Measurements from ENCODE around the gene TMEM178B.

TMEM178B gene

GRCh38 chr7:141436575-141437075 lies 362.8 kb downstream of the TMEM178B start:
- FAIRE-seq = no peak

DNA sequence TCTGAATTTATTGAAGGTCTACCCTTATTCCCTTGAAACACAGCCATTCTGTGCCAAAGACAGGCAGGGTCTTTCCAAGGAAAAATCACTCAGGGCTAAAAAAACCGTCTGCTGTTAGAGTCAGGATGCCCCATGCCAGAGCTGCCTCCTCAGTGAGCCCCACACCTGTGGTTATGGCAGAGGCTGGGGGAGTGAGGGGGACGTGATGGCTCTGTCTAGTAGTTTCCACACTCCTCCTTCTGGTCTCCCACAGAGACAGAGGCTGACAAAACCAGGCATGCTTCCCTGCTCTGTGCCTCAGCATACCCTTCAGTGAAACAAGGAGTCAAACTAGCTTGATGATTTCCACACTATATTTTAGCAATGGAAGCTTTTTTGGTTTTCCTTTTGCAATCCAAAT lies 365.3 kb downstream of the TMEM178B start:
- no peak for FAIRE-seq

GRCh38 chr7:141439776-141440175 lies 365.9 kb downstream of the TMEM178B start:
- no peak for FAIRE-seq

DNA sequence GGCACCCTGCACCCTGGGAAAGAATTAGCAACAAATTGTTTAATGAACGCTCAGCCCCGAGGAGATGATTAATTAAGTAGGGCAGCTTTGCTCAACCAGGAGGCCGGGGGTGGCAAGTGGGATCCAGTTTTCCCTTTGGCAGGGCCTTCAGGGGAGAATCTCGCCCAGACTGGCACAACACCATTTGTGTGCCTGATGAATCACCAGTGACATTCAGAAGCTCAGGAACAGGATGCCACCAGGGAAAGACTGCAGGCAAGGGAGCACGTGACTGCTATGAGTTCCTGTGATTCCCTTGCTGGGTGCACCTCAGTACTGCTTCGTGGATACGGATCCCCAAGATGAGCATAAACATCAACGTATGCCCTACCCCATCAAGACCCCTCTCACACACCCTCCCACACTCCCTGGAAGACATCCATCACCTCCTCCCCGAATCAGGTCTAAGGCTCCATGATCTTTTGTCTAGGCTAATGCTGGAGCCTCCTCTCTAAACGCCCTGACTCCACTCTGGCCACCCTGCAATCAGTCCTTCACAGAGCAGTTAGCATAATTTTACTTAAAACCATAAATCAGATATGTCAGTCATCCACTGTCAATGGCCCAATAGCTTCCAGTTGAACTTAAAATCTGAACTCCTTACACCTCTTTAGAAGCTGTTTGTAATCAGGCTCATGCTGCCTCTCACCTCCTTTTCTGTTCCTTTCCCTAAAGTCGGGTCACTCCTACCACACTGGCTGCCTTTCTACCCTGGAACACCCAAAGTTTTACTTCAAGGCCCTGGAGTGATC lies 368.2 kb downstream of the TMEM178B start:
- no peak for FAIRE-seq

- no peak for FAIRE-seq
These were observed 368.9 kb downstream of the TMEM178B start for GRCh38 chr7:141442781-141443180.

DNA sequence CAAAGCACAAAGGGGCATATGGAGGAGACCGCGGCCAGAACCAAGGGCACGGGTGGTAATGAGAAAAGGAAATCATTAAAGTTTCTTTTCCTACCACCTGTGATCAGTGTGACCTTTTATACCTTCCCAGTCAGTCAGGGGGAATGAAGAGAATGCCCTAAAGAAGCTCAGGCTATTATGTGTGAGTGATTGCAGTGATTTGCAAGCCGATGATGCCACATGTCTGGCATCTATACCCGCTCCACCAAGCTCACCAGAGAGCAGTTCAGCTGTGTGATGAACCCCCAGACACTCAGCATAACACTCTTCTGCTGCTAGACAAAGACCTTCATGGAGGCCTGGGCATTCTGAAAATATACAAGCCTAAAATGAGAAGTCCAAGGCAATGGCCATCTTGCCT lies 371.1 kb downstream of the TMEM178B start:
- FAIRE-seq = no peak

- no peak for FAIRE-seq
These were observed 377.4 kb downstream of the TMEM178B start for GRCh38 chr7:141451232-141451631.

DNA sequence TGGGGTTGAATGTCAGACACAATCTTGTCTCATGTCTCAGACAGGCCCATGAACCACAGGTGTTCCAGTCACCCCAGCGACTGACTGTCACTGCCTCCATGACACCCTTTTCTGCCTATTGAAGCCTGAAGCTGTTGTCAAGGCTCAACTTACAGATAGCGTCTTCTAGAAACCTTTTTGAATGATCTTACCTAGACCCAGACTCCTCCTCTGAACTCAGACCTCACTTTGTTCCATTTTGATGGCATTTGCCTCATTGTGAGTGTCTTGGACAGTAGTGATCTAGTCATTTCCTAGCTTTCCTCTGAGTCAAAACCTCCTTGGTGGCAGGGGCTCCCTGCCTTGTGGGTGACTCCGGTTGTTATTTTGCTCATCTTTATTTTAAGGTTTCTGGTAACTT lies 379.0 kb downstream of the TMEM178B start:
- FAIRE-seq = no peak

DNA sequence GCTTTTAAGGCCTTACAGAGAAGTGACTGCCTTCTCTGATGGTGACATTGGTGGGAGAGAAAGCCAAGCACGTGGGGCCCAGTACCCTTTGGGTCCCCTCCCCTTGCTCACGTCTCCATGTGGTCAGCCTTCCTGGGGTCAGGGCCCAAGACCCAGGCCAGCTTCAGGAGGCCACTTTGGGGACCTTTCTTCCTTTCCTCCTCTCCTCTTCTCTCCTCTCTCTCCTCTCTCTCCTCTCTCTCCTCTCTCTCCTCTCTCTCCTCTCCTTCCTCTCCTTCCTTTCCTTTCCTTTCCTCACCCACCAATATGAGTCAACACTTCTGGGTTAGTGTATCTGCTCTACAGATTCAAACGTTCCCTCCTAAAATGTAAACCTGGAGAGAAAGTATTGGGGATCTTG lies 380.5 kb downstream of the TMEM178B start:
- no peak for FAIRE-seq

DNA sequence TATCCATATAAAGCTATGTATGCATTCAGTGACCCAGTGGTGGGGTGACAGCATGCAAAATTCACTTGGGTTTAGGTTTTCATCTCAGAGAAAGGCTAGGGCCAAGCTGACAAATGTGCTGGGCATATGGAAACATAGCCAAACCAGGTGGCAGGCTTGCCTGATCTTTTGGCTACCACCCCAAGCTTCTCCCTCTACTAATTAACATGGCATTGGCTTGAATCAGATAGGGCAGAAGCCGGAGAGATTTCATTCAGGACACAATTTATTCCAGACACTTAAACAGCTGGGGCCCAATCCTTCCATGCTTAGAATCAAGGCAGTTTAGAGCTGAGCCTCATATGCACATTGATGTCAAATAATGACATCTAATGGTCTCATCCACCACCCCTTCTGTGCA lies 381.9 kb downstream of the TMEM178B start:
- no peak for FAIRE-seq

GRCh38 chr7:141456298-141456697 lies 382.4 kb downstream of the TMEM178B start:
- FAIRE-seq = no peak

GRCh38 chr7:141456711-141457110 lies 382.8 kb downstream of the TMEM178B start:
- FAIRE-seq = no peak

- no peak for FAIRE-seq
These were observed 387.2 kb downstream of the TMEM178B start for GRCh38 chr7:141460781-141461715.

GRCh38 chr7:141461924-141462323 lies 388.1 kb downstream of the TMEM178B start:
- no peak for FAIRE-seq

DNA sequence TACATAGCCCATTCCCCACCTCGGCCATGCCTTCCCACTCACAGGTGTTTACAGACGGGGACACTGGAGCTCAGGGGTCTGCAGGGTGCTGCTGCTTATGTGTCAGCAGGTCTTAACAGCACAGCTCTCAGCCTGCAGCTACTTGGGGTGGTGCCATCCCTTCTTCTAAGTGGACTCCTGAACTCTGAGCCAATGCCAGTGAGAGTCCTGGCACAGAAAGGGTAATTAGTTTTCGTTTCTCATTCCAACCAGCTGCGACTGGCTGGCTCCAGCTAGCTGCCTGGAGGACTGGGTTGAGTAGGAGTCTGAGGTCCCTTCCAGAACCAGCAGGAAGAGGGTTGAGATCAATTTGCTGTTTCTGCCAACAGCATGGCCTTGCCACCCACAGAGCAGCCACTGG lies 389.1 kb downstream of the TMEM178B start:
- FAIRE-seq = no peak

GRCh38 chr7:141463986-141464385 lies 390.1 kb downstream of the TMEM178B start:
- no peak for FAIRE-seq

DNA sequence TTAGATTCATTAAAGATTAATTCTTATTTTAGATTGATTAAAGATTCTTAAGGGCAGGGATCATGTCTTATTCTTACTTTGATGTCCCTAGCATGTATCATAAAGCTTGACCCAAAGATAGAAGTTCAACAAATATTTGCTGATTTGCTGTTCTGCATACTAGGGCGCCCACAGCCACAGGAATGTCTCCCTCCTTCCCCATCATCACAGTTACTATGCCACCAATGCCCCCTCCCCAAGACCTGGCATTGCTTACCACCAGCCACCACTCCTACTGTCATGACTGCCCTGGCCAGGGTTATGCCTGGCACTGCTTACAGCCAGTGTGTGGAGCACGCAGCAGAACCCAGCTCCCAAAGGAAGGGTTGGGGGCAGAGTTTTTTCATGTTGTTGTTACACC lies 390.7 kb downstream of the TMEM178B start:
- FAIRE-seq = no peak

DNA sequence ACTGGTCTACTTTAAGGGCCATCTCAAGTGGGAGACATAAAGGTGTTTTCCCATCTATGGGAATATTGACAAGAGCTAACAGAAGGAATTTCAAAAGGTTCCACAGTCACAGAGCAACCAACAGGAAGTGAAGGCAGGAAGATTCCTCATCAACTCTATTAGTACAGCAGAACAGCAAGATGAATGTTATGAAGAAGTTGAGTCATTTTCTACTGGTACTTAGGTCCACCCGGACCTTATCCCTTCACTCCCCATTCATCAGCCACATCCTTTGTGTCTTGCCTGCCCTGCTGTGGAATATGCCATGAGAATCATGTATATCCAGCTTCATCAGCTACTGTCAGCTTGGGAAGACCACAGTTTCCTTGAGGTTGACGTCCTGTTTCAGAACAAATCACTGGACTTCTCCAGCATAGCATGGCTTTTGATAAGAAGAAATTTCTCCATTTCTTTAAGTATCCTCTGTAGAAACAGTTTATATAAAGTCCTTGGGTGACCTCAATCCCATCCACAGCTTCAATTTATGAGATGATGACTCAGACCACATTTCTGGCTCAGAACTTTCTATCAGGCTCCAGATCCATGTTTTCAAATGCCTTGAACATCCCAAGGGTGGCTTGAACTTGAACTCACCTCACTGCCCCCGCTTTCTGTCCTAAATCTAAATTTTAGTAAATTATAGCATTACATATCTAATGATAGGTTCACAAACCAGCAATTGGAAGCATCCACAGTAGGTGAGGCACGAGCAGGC lies 392.5 kb downstream of the TMEM178B start:
- no peak for FAIRE-seq

DNA sequence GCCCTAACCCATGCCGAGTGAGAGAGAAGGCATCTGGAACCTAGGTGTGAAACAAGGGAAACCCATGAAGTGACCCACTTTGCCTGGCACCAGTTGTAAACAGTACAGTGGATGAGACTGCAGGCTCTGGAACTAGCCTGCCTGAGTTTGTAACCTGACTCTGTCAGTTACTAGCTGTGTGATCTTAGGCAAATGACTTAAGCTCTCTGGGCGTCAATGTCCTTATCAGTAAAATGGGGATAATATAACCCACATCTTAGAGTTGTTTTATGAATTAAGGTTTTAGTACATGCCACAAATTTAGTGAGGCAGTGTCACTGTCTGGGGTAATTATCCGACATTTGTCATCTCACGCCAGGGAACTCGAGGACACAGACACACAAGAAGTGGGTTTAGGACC lies 394.5 kb downstream of the TMEM178B start:
- FAIRE-seq = no peak

DNA sequence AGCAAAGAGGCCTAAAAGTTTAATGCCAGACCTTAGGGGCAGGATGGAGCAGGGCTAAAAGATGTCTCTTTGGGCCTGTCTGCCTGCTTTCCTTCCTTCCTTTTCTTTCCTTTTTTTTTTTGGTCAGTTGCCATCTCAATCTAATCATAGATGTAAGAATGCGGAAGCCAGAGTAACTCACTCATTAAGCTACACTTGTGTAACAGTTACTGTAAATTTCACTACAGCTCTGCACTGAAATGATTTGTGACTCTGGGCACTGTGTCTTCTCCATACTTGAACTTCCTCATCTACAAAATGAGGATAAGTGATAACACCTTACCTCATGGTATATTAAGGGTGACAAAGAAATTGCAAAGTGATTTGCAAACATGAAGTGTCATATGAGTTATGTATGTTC lies 401.8 kb downstream of the TMEM178B start:
- no peak for FAIRE-seq

DNA sequence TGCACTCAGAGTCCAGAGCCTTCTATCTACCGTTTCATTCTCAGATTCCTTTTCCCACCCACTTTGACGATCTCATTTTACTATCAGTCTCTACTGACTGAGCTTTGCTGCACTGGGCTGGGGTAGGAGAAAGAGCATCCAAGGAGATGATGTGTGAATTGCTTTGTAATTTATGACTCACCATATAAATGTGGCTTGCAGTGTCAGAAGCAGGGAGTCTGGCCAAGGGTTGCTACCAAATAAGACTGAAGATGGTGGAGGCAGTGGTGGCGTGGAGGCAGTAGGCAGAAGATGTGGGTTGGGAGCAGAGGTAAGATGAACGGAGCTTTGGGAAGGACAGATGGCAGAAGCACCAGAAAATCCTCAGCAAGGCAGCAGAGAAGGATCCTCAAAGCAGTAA lies 404.0 kb downstream of the TMEM178B start:
- FAIRE-seq = no peak

- FAIRE-seq = no peak
These were observed 405.0 kb downstream of the TMEM178B start for GRCh38 chr7:141478845-141479244.

DNA sequence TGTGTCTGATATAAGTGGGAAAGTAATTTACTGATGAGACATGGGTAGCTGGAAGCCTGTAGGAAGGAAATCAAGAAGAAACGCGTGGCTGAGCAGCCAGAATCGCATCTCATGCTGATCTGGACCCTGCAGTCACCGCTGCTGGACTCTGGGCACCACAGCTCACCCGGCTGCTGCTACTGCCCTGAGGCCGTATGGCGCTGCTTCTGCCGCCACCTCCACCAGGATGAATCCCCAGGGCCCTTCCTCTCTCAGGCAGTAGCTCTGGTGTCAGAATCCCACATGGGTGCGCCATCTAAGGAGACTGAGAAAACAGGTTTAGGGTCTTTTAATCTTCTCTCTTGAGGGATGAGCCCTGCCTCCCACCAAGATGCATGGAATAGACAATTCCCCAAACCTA lies 407.1 kb downstream of the TMEM178B start:
- no peak for FAIRE-seq

All from endometrium (tissue), 2 donors.